ENCODE measurements around the gene RGS4. TPM values are rescaled to one million over a fixed set of nuclear protein-coding genes. Genes with fewer than 3 reads are reported as not detected.

The RGS4 gene
- total and polyA plus RNA-seq, 2 donors (not counting 1 experiment from before 2014, with no cell fraction given) = not detected

- DNase-seq (no peak), ATAC-seq (ENCODE audit: low read depth) (no peak)
- ChIA-PET CTCF (no interaction called here), POLR2A (no interaction called here)
- Histone ChIP-seq H2AFZ (ENCODE audit: insufficient read depth, low read depth, low read length, poor library complexity, severe bottlenecking) (no peak overlapping the region), H3K4me1 (ENCODE audit: control insufficient read depth in 2 of 2, insufficient read depth in 2 of 2, low read length in 2 of 2) (no peaks in the 10 kb centered on the region), H3K4me3 (ENCODE audit: control extremely low read depth in 1 of 5, extremely low read depth in 1 of 5, insufficient read depth in 1 of 5, low read depth in 2 of 5, low read length in 4 of 5) (no peak overlapping the region), H3K9ac (ENCODE audit: low read length) (no peak overlapping the region), H3K4me2 (replicated peaks; ENCODE audit: low read depth, low read length, poor library complexity, severe bottlenecking) (no peak overlapping the region), H3K27me3 (replicated peaks in 1 of 4; ENCODE audit: control extremely low read depth in 1 of 4, control insufficient read depth in 3 of 4, insufficient read depth in 4 of 4, low read length in 3 of 4) (peaks cover 0 to 4% (median 0%) of the 10 kb centered on the region in 4 experiments), H4K20me1 (ENCODE audit: control insufficient read depth, insufficient read depth, low read length, poor library complexity, severe bottlenecking) (no peaks in the 10 kb centered on the region), H3K36me3 (replicated peaks in 1 of 2; ENCODE audit: control extremely low read depth in 1 of 2, control insufficient read depth in 1 of 2, extremely low read depth in 1 of 2, insufficient read depth in 2 of 2, low read length in 1 of 2) (no peaks in the 10 kb centered on the region), H3K9me3 (ENCODE audit: control extremely low read depth in 1 of 3, control insufficient read depth in 2 of 3, insufficient read depth in 1 of 3, low read length in 2 of 3) (no peaks in the 10 kb centered on the region), H3K27ac (ENCODE audit: low read length in 2 of 2) (no peak overlapping the region), H3K79me2 (ENCODE audit: control insufficient read depth, insufficient read depth, low read length) (no peaks in the 10 kb centered on the region)
- no peaks in the 10 kb centered on the region for H3K4me1 Mint-ChIP-seq
- H3K27ac Mint-ChIP-seq = no peak overlapping the region
- no peak overlapping the region for H3K4me3 Mint-ChIP-seq
- WGBS (ENCODE audit: insufficient coverage) = no CpG with 5 or more reads among the region's 5 CpGs
- TF ChIP-seq CTCF (IDR thresholded peaks at IDR 0.05) = no peak
- TF ChIP-seq EZH2 (IDR thresholded peaks at IDR 0.05; ENCODE audit: borderline replicate concordance, insufficient read depth, low read depth, low read length, poor library complexity, severe bottlenecking) = no peak
- no peaks in the 10 kb centered on the region for H3K9me3 Mint-ChIP-seq (ENCODE audit: insufficient read depth)
- H3K27me3 Mint-ChIP-seq = peaks cover 13% of the 10 kb centered on the region
- intact Hi-C loops (cut with micrococcal nuclease) = no loop called here
These were observed 8.0 kb downstream of the RGS4 start for GRCh38 chr1:163076981-163077761.

- no peak for TF ChIP-seq CTCF (IDR thresholded peaks at IDR 0.05)
- no peak for TF ChIP-seq EZH2 (IDR thresholded peaks at IDR 0.05; ENCODE audit: borderline replicate concordance, insufficient read depth, low read depth, low read length, poor library complexity, severe bottlenecking)
- intact Hi-C loops (cut with micrococcal nuclease) = no loop called here
These were observed 13.8 kb downstream of the RGS4 start for GRCh38 chr1:163082971-163083370.

More at GRCh38 chr1:163082971-163083370, 13.8 kb downstream of the RGS4 start:
- H3K9me3 ChIP-seq (ENCODE audit: control extremely low read depth in 1 of 3, control insufficient read depth in 2 of 3, insufficient read depth in 1 of 3, low read length in 2 of 3) = no peaks in the 10 kb centered on the region
- H3K27me3 Mint-ChIP-seq = no peaks in the 10 kb centered on the region
- no peaks in the 10 kb centered on the region for H4K20me1 ChIP-seq (ENCODE audit: control insufficient read depth, insufficient read depth, low read length, poor library complexity, severe bottlenecking)
- DNase-seq = no peak
- H3K4me3 Mint-ChIP-seq = no peak overlapping the region
- no peaks in the 10 kb centered on the region for H3K4me1 ChIP-seq (ENCODE audit: control insufficient read depth in 2 of 2, insufficient read depth in 2 of 2, low read length in 2 of 2)
- H3K9ac ChIP-seq (ENCODE audit: low read length) = no peak overlapping the region
- no peaks in the 10 kb centered on the region for H3K9me3 Mint-ChIP-seq (ENCODE audit: insufficient read depth)
- no peaks in the 10 kb centered on the region for H3K27me3 ChIP-seq (replicated peaks in 1 of 4; ENCODE audit: control extremely low read depth in 1 of 4, control insufficient read depth in 3 of 4, insufficient read depth in 4 of 4, low read length in 3 of 4)
- H2AFZ ChIP-seq (ENCODE audit: insufficient read depth, low read depth, low read length, poor library complexity, severe bottlenecking) = no peak overlapping the region
- no peaks in the 10 kb centered on the region for H3K79me2 ChIP-seq (ENCODE audit: control insufficient read depth, insufficient read depth, low read length)
- H3K4me2 ChIP-seq (replicated peaks; ENCODE audit: low read depth, low read length, poor library complexity, severe bottlenecking) = no peak overlapping the region
- H3K4me3 ChIP-seq (ENCODE audit: control extremely low read depth in 1 of 5, extremely low read depth in 1 of 5, insufficient read depth in 1 of 5, low read depth in 2 of 5, low read length in 4 of 5) = no peak overlapping the region
- H3K36me3 ChIP-seq (replicated peaks in 1 of 2; ENCODE audit: control extremely low read depth in 1 of 2, control insufficient read depth in 1 of 2, extremely low read depth in 1 of 2, insufficient read depth in 2 of 2, low read length in 1 of 2) = no peaks in the 10 kb centered on the region
- no peak overlapping the region for H3K27ac Mint-ChIP-seq
- CTCF ChIA-PET = no interaction called here
- no peak overlapping the region for H3K27ac ChIP-seq (ENCODE audit: low read length in 2 of 2)
- POLR2A ChIA-PET = no interaction called here
- H3K4me1 Mint-ChIP-seq = no peaks in the 10 kb centered on the region
- 20% methylated on average over 1 of the region's 6 CpGs for WGBS (ENCODE audit: insufficient coverage)
- ATAC-seq (ENCODE audit: low read depth) = no peak
